Stimulated activated CD8-positive, alpha-beta memory T cell treated with anti-CD3 and anti-CD28 coated beads, Interleukin-15, amount 100 ng/mL, for 48 hours (primary cell): Measurements from ENCODE around the gene HYLS1.

Experiments
- DNase-seq, 2 donors: peaks; one replicate each; pipeline ENCODE4 v3.0.0-alpha.2; 2020; ENCODE audit warnings: low read depth in 2 of 2

HYLS1 gene

GRCh38 chr11:125948278-125949051, 61.0 kb downstream of the HYLS1 start:
- DNase-seq: no peak

- no peak for DNase-seq
Measured at GRCh38 chr11:125949271-125950177, 62.1 kb downstream of the HYLS1 start.

GRCh38 chr11:125950178-125950490, 62.7 kb downstream of the HYLS1 start:
- no peak for DNase-seq
